GM10266 (cell line): ENCODE results near the gene SPART.
"Not testable (repeated sequence)": the region's sequence is repeated elsewhere in the genome, so short reads cannot be mapped to it uniquely, and the experiment has no call there.

ENCODE experiments used
- DNase-seq: peaks from one replicate; pipeline ENCODE4 v3.0.0; 2012; ENCODE audit errors: extremely low spot score
- CTCF ChIP-seq: IDR thresholded peaks from 2 replicates; pipeline ENCODE4 v1.5.1; 2012; ENCODE audit warnings: mild to moderate bottlenecking, low read depth; ENCODE audit not compliant: control insufficient read depth, insufficient read depth; ENCODE audit errors: missing control alignments

Gene SPART

GRCh38 chr13:36343766-36344165 lies 2.4 kb downstream of the SPART start:
- no peak for DNase-seq
- TF ChIP-seq CTCF: no peak

GRCh38 chr13:36342715-36343114 lies 3.5 kb downstream of the SPART start:
- TF ChIP-seq CTCF: no peak
- no peak for DNase-seq

- no peak for TF ChIP-seq CTCF
- no peak for DNase-seq
Observed at GRCh38 chr13:36341718-36342117, 4.5 kb downstream of the SPART start.

GRCh38 chr13:36339600-36340155 lies 6.5 kb downstream of the SPART start:
- DNase-seq: no peak
- TF ChIP-seq CTCF: no peak

- no peak for DNase-seq
- no peak for TF ChIP-seq CTCF
Observed at GRCh38 chr13:36337938-36338641, 8.1 kb downstream of the SPART start.

GRCh38 chr13:36332986-36333385 lies 13.2 kb downstream of the SPART start:
- no peak for TF ChIP-seq CTCF
- DNase-seq: no peak

GRCh38 chr13:36332255-36332654 lies 13.9 kb downstream of the SPART start:
- not testable (repeated sequence) for DNase-seq
